Myocyte (in vitro differentiated cells): ENCODE data around the gene THUMPD3. TPM values are rescaled to one million over a fixed set of nuclear protein-coding genes. Genes with fewer than 3 reads are reported as not detected.

Experiments
- DNase-seq: peaks from one replicate; pipeline ENCODE4 v3.0.0-alpha.2; 2012; ENCODE audit warnings: low read depth
- total RNA-seq: library from RNA; depleted of rRNA; stranded (reverse); fragments of >200 nt; gene quantifications from 2 replicates; pipeline ENCODE4 v1.2.3, GENCODE V29; 2014

The THUMPD3 gene
- total RNA-seq, 1 donor from 2014 or later = 46.9 TPM

DNA sequence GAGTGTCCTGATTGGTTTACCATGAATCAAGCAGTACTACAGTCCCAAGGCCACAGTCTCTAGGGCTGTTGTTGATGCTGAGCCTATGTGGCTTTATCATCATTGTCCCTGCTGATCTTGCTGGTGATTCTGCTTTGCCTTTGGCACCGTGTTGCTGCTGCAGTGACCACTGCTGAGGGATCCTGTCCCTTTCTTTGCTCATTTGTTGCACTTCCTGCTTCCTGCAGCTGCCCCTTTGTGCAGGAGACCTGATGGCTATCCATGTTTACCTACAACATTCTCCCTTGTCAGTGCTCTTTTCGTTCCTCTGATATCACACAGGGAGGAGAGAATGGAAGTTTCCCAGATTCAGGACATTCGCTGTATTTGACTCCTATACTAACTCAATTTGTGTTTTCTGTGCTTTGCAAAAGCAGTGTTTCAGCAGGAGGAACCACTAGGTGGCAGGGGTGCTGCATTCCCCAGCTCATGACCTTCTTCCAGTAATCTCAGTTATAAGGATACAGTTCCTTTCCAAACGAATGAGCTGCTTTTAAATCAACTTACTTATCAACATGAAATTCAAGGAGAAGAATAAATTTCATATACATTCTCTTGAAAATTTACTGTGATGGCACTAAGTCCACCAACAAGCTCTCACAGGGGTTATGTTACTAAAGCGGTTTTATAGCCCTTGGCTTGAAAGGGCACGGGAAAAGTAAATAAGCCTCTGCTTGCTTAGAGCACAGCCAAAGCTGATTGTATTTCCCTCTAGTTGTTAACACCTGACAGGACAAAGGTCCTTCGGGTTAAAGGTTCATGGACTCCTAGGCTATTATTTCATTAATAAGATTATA lies 9.7 kb upstream of the THUMPD3 start:
- DNase-seq = peak; percentile 66

DNA sequence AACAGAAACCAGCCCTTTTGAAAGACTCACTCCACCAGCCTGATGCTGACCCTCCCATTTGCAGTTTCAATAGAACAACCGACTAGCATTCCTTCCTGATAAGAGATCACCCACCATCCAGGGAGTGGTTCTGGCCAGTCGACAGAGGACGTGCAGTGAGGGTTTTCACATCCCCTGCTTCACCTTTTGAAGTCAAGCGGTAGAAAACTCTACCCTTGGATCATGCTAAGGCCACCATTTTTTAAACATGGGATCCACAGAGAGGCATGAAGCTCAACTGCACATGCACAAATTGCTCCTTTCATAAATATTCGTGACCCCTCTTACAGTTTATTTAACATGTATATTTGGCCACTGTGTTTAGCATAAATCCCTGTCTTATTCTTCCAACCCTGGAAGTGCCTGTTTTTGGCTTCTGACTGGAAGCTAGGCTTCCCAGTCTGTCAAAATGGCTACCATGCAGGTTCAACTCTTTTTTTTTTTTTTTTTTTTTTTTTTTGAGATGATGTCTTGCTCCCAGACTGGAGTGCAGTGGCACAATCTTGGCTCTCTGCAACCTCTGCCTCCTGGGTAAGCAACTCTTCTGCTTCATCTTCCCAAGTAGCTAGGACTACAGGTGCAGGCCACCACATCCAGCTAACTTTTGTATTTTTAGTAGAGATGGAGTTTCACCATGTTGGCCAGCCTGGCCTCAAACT lies 1.0 kb upstream of the THUMPD3 start:
- DNase-seq = no peak

DNA sequence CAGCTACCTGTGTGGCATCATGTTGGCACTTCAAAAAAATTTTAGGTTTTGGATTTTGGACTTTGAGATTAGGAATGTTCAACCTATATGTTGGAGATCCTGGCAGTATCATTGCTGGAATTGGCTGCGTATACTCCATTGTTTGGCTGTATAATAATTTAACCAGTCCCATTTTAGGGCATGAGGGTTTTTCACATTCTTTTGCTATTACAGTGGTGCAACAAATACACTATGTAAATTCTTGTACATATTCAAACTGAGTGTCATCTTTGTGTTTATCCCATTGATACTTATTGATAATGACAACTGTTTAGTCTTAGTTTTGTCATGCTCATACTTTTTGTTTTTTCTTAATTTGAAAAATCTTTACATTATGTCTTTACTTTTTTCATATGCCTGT lies 6.7 kb downstream of the THUMPD3 start:
- DNase-seq = no peak

DNA sequence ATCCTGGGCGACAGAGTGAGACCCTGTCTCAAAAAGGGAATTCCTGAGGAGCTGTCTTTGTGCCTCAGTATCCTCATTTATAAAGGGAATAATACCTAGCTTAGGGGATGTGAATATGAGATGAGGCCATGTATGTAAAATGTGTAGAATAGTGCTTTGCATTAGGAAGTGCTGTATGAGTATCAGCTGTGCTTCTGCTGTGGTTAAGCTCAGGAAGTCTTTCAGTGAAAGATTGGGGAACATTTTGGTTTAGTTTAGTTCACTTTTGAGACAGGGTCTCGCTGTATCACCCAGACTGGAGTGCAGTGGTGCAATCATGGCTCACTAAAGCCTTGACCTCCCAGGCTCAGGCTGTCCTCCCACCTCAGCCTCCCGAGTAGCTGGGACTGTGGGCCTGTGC lies 10.6 kb downstream of the THUMPD3 start:
- DNase-seq = no peak

DNA sequence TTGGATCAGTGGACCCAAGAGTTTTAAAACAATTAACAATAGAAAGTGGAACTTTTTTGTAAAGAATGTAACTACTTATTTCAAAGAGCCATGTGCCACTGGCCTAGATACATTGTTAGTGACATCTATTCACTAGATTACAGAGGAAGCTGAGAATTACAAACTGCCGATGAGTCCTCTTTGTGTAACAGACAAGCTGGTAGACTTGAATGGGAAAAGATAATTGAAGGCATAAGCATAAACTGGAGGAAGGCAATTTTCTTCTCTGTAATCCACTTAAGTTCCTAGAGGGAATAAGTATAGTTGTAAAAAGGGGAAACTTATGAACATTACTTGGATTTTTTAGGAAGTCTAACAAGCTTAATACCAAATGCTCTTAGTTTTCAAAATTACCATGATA lies 15.1 kb downstream of the THUMPD3 start:
- no peak for DNase-seq

DNA sequence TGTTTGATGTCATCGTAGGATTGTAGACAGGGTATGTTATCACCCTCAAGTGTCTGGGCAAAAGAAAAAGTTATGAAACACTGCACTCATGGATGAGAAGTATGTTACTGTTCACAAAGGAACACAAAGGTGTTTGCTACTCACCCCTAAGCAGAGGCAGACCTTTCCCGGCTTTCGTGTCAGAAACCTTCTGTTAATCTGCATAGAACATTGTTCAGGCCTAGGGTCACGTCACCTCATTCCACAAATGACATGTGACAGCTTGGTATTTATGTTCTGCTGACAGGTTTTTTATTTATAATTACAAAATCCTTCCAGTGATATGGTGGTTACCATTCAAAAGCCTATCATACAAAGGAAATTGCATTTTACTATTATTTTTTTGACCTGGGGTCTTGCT lies 16.5 kb downstream of the THUMPD3 start:
- no peak for DNase-seq

DNA sequence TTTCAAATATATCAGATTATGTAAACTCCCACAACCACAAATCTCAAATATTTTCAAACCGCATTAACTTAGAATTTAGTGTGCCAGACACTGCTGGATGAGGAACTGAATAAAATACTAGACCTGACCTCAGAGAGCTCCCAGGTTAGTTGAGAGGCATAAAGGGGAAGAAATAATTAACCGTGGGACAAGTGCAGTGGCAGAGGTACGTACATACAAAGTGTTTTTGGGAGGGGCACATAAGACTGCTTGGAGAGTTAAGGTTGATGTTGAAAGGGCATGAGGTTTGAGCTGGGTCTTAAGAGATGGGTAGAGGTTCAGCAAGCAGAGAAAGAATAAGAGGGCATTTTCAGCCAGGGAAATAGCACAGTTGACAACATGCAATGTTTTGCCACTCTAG lies 17.2 kb downstream of the THUMPD3 start:
- DNase-seq = no peak

DNA sequence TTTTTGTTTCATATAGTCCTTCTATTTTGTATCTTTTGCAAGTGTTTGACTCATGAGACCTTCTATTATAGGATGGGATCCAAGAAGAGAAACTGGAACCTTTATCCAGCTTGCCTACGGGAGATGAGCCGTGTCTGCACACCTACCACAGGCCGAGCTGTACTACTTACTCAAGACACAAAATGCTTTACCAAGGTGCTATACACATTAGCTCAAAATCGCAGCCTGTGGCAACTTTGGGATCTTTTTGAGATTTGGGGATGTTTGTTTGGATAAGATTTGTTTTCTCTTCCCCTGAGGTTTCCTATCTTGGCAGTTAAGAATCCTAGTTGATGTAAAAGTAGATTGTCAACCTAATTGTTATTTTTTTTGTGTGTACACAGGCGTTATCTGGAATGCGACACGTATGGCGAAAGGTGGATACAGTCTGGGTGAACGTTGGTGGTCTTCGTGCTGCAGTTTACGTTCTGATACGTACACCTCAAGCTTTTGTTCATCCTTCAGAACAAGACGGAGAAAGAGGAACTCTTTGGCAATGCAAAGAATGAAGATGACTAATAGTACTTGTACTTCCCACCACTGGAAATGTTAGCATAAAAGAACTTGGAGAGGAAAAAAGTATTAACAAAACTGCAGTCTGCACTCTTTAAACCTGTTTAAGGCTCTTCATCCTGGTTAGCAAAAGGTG lies 21.4 kb downstream of the THUMPD3 start:
- DNase-seq = no peak

DNA sequence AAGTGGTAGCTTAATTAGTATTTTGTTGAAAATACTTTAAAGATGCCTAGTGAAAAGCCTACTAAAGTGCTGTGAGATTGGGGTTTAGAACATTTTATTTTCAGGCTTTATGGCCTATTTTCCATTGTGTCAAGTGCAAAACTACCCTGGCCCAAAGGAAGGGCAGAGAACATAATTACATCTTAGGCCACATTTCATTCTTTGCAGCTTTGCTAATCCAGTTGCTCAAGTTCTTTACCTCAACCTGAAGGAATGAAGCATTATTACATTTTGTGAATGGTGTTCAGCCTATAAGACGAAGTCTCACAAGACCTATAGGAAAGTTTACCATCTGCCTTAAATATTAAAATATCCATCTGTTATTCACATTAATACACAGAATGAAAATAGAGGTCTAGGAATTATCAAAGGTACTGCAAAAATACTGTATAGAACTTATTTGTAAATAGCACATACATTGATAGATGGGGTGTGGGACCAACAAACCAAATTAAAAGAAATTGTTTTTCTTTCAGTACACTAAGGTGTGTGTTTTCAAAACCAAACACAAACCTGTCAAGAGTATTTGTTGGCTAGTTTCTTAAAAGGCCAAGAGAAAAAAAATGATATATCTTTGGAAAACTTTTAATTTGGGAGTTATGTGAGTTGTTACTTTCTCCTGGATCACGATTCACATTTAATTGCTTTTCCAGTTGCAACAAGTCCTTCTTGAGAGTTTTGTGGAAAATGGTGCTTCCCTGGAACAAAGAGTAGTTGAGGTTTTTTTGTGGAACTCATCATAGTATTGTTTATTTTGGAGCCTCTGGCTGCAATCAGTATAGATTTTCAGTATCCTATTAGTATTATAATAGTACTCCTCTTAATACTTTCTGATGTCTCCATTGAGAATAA lies 22.6 kb downstream of the THUMPD3 start:
- DNase-seq = no peak

DNA sequence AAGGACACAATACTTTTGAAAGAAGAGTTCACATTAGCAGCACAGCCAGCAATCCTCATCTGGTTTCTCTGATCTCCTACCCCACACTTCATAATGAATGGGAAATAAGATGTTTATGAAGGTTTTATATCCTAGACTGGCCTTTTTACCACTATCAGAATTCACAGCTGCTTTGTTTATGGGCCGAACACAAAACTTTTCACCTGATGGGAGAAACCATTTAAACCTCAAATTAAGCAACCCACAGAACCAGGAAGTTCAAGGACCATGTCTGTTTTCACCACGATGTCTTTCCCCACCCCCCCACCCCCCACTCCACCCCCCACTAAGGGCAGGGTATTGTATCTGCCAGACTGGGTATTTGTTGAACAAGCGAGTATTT lies 23.2 kb downstream of the THUMPD3 start:
- DNase-seq = no peak

DNA sequence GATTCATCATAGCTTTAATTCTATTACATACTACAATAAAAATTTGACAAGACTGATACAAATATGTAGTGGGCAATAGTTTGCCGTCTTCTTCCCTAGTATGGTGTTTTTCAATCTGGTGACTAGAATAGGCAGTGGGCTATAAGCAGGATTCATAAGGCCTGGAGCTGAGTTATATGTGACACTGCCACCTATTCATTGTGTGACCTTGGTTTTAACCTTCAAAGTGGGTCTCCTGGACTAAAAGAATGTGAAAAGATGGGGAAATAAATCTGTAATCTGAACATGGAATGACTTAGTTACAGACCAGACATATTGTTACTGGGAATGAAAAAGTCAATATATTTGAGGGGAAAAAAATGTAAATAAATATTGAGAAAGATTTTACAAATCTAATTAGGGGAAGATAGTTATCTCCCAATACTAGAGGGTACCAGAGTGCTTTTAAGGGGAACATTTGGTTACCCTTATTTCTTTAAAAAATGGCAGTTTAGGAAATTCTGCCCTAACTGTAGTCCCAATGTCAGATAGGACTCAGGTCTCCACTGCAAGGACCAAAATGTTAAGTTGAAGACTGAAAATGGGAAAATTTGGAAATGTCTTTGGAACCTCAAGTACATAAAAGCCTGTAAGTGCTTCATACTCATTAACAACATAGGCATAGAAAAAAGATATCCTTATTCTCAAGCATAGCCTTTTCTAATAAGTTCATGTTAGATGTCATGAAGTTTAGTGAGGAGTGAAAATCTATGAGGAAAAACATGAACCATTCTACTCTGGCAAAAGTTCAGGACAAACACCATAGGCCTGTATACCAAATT lies 23.9 kb downstream of the THUMPD3 start:
- no peak for DNase-seq

DNA sequence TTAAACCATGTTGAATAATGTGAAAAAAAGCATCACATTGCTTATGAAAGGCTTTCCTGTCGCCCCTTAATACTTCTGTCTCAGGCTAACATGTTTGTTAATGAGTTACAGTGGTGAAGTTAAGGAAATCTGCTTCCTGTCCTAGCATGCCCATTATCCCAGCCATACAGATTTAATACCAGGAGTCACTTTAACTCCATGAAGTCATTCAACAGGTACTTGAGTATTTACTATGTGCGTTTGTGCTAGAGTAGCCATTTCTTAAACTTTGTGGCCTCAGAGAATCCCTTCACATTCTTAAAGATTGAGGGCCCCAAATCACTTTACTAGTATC lies 24.4 kb downstream of the THUMPD3 start:
- DNase-seq = no peak

DNA sequence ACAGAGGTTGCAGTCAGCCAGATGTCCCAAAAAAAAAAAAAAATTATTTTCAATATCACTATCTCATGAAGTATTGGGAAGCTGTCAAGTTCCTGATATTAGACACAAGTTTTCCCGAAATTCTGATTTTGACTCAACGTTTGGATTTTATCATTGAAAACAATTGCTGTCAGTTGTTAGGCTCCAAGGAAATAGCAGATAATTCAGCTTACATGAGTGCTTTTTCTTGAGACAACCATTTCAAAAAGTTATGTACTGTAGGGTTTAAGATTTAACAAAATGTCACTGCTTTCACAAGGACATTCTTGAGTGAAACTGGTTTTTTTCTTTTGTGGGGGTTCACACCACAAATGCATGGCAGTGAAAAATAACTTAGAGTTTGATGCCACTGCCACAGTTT lies 25.3 kb downstream of the THUMPD3 start:
- DNase-seq = no peak

DNA sequence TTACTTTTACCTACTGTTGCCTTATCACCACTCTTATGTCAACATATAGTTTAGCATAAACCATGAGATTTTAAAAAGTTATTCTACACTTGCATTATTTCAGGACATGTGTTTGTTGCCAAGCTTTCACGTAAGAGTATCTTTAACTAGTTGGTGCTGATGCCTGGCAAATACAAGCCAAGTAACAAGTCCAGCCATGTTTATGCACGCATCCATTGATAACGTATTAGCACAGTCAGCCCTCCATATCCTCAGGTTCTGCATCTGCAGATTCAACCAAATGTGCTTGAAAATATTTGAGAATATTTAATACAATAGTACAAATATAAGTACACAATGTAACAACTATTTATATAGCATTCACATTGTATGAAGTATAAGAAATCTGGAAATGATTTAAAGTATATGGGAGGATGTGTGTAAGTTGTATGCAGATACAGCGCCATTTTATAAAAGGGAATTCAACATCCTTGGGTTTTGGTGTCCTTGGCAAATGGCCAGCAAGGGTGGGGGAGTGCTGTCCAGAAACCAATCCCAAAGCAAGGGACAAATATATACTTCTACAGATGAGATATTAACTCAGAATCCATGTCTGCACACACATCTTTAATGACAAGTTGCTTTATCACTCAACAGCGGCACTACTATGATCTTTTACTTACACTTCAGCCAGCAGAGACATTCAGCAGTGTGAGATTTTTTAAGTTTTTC lies 25.9 kb downstream of the THUMPD3 start:
- no peak for DNase-seq

DNA sequence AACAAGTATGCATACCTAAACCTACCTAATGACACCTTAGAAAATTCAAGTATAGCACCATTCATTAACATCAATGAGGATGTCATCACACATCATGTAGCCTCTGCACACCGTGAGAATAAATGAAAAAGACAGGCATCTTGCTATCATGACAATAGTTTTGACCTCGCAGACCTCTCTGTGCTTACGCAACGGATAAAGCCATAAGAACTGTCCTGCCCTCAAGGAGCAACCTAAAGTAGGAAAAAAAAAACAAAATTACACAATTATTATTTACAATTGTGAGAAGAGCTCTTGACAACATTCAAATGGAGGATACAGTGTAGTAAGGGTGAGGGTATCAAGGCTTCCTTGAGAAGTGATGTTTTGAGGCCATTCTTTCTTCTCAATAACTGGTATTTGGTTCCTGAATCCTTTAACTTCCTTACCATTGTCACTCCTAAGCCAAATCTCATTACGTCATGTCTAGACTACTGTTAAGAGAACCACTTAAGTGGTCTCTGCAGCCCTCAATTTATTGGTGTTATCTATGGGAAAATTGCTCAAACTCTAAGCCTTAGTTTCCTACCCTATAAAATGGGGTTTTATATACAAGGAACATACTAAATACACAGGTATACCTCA lies 27.5 kb downstream of the THUMPD3 start:
- DNase-seq = no peak

DNA sequence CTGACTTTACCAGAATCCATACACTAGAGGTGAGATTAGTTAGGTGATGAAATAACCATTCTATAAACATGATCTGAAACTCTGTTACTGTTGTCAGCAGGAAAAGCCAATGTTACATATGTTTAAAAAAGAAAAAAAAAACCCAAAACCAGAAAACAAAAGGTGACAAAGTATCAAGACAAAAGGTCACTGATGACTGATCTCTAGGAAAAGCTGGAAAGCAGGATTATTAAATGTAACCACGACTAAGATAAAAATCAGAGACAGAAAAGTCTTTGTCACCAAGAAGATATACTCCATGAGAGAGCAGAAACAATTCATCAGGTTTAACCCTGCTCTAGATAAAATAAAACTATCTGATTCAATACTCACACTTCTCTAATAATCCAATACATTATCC lies 29.2 kb downstream of the THUMPD3 start:
- no peak for DNase-seq

DNA sequence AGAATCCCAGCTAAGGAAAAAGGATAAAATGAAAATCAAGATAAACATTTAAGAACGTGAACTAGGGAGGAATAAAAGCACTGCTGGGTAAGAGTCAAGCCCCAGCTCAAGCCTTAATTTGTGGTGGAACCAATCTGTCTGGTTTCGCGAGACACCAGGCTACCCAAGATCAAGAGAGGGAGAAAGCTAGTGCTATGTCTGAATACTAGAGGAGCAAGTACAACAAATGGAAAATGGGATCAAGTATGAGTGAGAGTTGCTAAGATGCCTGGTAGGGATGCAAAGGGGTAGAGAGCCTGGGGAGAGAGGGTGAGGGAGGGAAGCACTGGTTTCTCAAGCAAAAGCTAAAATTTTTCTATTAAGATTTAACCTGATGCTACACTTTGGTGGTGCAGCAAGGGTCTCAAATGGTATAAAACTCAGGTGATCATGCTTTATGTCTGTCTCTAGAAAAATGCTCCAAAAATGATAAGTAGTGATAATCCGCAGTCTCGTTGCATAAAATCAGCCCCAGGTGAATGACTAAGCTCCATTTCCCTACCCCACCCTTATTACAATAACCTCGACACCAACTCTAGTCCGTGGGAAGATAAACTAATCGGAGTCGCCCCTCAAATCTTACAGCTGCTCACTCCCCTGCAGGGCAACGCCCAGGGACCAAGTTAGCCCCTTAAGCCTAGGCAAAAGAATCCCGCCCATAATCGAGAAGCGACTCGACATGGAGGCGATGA lies 32.9 kb downstream of the THUMPD3 start:
- no peak for DNase-seq

DNA sequence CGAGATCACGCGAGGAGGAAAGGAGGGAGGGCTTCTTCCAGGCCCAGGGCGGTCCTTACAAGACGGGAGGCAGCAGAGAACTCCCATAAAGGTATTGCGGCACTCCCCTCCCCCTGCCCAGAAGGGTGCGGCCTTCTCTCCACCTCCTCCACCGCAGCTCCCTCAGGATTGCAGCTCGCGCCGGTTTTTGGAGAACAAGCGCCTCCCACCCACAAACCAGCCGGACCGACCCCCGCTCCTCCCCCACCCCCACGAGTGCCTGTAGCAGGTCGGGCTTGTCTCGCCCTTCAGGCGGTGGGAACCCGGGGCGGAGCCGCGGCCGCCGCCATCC lies 33.4 kb downstream of the THUMPD3 start:
- DNase-seq = peak; percentile 93
